ENCODE measurements around the gene TECR.
"Not testable (repeated sequence)": the region's sequence is repeated elsewhere in the genome, so short reads cannot be mapped to it uniquely, and the experiment has no call there.

TECR gene

GRCh38 chr19:14599548-14600147 is 70.3 kb downstream of the TECR start:
- no peak for DNase-seq

GRCh38 chr19:14603990-14604387 is 74.6 kb downstream of the TECR start:
- no peak for DNase-seq

- no peak for DNase-seq
Observed at GRCh38 chr19:14606627-14607026, 77.2 kb downstream of the TECR start.

- no peak for DNase-seq
Observed at GRCh38 chr19:14611051-14611450, 81.7 kb downstream of the TECR start.

GRCh38 chr19:14612242-14612641 is 82.8 kb downstream of the TECR start:
- DNase-seq: not testable (repeated sequence)

- no peak for DNase-seq
Observed at GRCh38 chr19:14612657-14613056, 83.3 kb downstream of the TECR start.

GRCh38 chr19:14613399-14614098 is 84.2 kb downstream of the TECR start:
- not testable (repeated sequence) for DNase-seq

GRCh38 chr19:14614099-14614412 is 84.7 kb downstream of the TECR start:
- no peak for DNase-seq
